SK-N-MC (cell line): ENCODE measurements around the gene LPIN2.

Experiments
- DNase-seq: peaks from one replicate; pipeline ENCODE4 v3.0.0-alpha.2; 2011; ENCODE audit warnings: low read depth, low spot score
- H3K27ac ChIP-seq: fragments of 200-600 bp; sonication (generic); 2 replicates; pipeline ENCODE4 v1.5.1; 2016; ENCODE audit warnings: mixed run types
- H3K36me3 ChIP-seq: fragments of 200-600 bp; sonication (generic); 2 replicates; pipeline ENCODE4 v1.6.1; 2017; ENCODE audit warnings: antibody characterized with exemption, low read length, mixed read lengths; ENCODE audit not compliant: insufficient read depth
- H3K4me3 ChIP-seq: fragments of 200-600 bp; sonication (generic); 2 replicates; pipeline ENCODE4 v1.5.1; 2016
- H3K9ac ChIP-seq: fragments of 200-600 bp; sonication (generic); 2 replicates; pipeline ENCODE4 v1.8.0; 2017; ENCODE audit warnings: mixed run types, mixed read lengths; ENCODE audit not compliant: insufficient read length
- H3K9me3 ChIP-seq: fragments of 200-600 bp; sonication (generic); 2 replicates; pipeline ENCODE4 v1.6.1; 2017; ENCODE audit warnings: low read depth, mild to moderate bottlenecking, antibody characterized with exemption, low read length, moderate library complexity, mixed read lengths
- EZH2 ChIP-seq: fragments of 200-600 bp; sonication (generic); IDR thresholded peaks from one replicate; pipeline ENCODE4 v1.6.1; 2017; ENCODE audit warnings: antibody characterized with exemption
- FOXP2 ChIP-seq: optimal IDR thresholded peaks from 2 replicates; pipeline ENCODE3; 2011; ENCODE audit warnings: mild to moderate bottlenecking, moderate library complexity; ENCODE audit not compliant: insufficient read depth; ENCODE audit errors: extremely low read length, control extremely low read depth
- POLR2AphosphoS5 ChIP-seq: IDR thresholded peaks from 2 replicates; pipeline ENCODE4 v1.6.1; 2012; ENCODE audit warnings: mild to moderate bottlenecking, low read depth, low read length, borderline replicate concordance

LPIN2 gene

DNA sequence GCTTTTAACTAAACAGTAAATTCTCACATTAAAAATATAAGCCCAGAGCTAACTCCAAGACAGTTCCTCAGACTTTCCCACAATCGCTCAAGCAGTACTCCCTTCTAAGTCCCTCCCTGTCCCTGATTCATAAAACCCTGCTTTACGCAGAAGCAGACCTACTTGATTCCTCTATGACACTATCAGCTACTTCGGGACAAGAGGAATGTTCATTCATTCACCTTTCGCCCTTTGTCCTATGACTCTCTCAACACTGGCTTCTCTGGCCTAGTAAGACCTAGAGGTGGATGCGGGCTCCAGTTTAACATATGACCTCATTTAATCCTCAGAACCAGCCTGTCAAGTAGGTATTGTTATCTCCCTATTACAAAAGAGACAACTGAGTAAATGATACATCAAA, 10.2 kb downstream of the LPIN2 start:
- H3K36me3 ChIP-seq: peaks cover 31% of the 10 kb centered on the region
- DNase-seq: no peak

DNA sequence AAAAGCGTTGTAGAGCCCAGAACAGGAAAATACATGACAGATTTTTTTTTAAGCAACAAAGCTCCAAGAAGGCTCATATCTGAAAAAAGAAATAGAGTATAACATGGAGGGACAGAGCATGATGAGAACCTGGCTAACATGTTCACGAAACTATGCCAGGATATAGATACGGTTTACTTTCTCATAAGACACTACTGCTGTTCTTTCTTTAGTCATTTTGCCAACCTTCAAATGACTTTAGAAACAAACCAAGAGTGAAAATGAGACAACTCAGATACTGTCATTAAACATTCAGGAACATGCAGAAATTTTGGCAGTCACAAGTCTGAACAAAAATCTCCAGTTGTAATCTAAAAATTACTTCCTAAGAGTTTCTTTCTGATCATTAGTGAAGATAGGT, 14.3 kb downstream of the LPIN2 start:
- Histone ChIP-seq H3K9ac (no peak overlapping the region), H3K9me3 (no peaks in the 10 kb centered on the region), H3K36me3 (peaks cover 14% of the 10 kb centered on the region), H3K4me3 (no peak overlapping the region), H3K27ac (no peak overlapping the region)
- TF ChIP-seq POLR2AphosphoS5: no peak
- no peak for TF ChIP-seq EZH2
- no peak for TF ChIP-seq FOXP2
- no peak for DNase-seq

More for the DNA sequence above, 10.2 kb downstream of the LPIN2 start:
- H3K9me3 ChIP-seq: 0 out of 2 replicates have a peak, but pooled peaks cover 3% of the 10 kb centered on the region
- H3K9ac ChIP-seq: no peak overlapping the region
- H3K27ac ChIP-seq: no peak overlapping the region
- H3K4me3 ChIP-seq: no peak overlapping the region
- TF ChIP-seq FOXP2 (no peak), EZH2 (no peak), POLR2AphosphoS5 (no peak)

DNA sequence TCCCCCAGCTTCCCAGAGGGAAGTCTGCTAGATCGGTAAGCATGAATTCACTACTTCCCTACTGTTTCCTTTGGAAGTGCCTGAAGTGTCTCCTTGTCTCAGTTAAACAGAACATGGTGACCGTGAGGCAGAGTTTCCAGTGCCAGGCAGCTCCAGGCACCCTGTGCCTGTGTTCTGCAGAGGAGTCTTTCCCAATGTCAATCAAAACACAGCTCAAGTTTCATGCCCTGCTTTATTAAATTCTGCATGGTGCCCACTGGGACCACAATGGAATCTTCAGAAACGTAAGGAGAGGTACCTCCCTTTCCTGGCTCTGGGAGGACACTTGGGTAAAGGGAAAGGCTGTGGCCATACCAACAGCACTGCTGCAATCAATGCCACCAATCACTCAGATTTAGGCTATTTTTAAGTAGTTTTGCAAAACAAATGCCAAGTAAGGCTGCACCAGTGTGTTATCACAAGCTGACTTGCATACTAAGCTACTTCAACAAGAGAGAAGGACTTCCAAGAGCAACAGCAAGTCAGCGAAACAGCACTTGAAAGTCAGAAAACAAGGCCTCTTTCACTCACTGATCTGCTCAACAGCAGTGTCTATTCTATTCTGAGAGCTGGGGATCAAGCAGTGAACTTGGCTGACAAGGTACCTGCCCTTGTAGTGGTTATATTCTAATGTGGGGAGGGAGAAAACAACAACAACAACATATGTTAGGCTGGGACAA, 14.9 kb downstream of the LPIN2 start:
- H3K36me3 ChIP-seq: peaks cover 7% of the 10 kb centered on the region; the same call in 1 of the 2 replicates
- H3K27ac ChIP-seq: no peak overlapping the region
- TF ChIP-seq POLR2AphosphoS5 (no peak), FOXP2 (no peak), EZH2 (no peak)
- DNase-seq: no peak
- no peak overlapping the region for H3K9ac ChIP-seq
- H3K4me3 ChIP-seq: no peak overlapping the region
- H3K9me3 ChIP-seq: no peaks in the 10 kb centered on the region

DNA sequence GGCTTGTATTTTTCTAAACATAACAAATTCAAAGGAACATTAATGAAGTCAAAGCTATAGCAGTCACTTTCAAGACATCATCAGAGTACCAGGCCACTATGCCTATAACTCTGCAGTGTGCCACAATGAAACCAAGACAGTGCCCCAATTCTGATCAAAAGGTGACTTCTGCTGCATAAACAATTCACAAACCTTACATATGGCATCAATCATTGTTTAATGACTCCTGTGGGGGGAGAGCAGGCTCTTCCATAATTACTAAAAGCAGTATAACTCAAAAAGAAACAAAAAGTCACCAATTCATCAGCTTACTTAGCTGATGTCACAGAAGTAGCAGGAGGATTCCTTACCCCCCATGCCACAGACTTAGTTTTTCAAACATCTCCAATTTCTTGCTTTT, 15.5 kb downstream of the LPIN2 start:
- Histone ChIP-seq H3K9ac (no peak overlapping the region), H3K27ac (no peak overlapping the region), H3K9me3 (no peaks in the 10 kb centered on the region), H3K4me3 (no peak overlapping the region), H3K36me3 (peaks cover 2% of the 10 kb centered on the region; the same call in 1 of the 2 replicates)
- DNase-seq: no peak
- TF ChIP-seq FOXP2 (no peak), POLR2AphosphoS5 (no peak), EZH2 (no peak)

DNA sequence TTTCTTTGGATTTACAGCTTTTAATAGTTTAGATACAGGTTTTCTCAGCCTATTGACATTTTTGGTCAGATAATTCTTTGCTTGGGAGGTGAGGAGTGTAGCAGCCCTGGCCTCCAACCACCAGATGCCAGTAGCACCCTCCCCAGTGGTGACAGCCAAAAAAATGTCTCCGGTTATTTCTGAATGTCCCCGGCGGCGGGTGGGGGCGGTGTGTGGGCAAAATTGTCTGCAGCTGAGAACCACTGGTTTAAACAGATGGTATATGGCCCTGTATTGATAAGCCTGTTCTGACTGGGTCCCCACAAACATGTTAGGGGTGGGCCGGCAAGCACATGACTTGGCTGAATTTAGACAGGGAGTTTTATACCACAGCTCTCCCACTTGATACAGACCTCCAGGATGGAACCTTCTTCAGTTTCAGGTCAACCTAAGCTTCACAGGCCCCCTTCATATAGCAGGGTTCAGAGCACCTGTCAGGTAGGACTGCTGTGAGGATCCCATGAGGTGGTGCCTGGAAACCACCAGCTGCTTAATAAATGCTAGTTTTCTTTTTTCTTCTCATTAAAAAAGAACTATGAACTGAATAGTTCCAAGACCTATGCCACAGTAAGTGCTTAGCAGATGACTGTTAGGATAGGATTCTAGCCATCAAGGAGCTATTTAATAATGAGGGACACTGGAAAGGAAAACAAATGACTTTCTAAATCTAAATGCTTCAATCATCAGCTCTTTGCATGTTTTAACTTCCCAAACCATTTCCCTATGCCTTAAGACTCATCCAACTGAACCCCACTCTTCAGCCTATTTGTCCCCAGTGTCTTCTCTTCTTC, 18.1 kb downstream of the LPIN2 start:
- no peak for DNase-seq
- no peak for TF ChIP-seq FOXP2
- no peak for TF ChIP-seq EZH2
- no peak for TF ChIP-seq POLR2AphosphoS5
- Histone ChIP-seq H3K36me3 (0 out of 2 replicates have a peak, but pooled peaks cover 5% of the 10 kb centered on the region), H3K27ac (peak overlapping the region; percentile 30; the same call in 1 of the 2 replicates), H3K9ac (no peak overlapping the region), H3K9me3 (no peaks in the 10 kb centered on the region), H3K4me3 (no peak overlapping the region)

DNA sequence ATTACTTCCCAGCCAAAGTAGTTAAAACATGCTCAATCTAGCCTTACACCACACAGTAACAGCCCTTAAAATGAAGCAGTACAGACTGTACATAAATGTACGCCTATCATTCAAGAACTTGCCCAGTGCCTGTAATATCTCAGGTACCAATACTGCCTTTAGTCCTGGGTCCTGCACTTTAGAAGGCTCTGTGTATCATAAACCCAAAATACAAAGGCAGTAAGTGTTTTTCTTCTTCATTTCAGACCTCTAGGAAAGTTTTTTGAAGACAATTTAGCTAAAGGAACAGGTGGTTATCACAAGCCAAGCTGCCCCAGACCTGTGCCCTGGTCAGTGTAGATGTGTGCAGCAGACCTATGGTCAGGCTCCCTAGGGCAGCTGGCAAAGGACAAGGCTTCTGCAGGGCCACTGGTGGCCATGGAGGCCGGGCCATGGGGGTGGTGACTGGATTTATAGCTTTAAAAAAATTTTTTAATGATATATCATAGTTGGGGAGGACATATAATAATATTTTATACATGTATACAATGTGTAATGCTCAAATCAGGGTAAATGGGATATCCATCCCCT, 18.8 kb downstream of the LPIN2 start:
- no peak for DNase-seq
- Histone ChIP-seq H3K36me3 (0 out of 2 replicates have a peak, but pooled peaks cover 5% of the 10 kb centered on the region), H3K9me3 (no peaks in the 10 kb centered on the region), H3K9ac (no peak overlapping the region), H3K4me3 (no peak overlapping the region), H3K27ac (no peak overlapping the region)
- TF ChIP-seq FOXP2: no peak
- no peak for TF ChIP-seq POLR2AphosphoS5
- no peak for TF ChIP-seq EZH2

DNA sequence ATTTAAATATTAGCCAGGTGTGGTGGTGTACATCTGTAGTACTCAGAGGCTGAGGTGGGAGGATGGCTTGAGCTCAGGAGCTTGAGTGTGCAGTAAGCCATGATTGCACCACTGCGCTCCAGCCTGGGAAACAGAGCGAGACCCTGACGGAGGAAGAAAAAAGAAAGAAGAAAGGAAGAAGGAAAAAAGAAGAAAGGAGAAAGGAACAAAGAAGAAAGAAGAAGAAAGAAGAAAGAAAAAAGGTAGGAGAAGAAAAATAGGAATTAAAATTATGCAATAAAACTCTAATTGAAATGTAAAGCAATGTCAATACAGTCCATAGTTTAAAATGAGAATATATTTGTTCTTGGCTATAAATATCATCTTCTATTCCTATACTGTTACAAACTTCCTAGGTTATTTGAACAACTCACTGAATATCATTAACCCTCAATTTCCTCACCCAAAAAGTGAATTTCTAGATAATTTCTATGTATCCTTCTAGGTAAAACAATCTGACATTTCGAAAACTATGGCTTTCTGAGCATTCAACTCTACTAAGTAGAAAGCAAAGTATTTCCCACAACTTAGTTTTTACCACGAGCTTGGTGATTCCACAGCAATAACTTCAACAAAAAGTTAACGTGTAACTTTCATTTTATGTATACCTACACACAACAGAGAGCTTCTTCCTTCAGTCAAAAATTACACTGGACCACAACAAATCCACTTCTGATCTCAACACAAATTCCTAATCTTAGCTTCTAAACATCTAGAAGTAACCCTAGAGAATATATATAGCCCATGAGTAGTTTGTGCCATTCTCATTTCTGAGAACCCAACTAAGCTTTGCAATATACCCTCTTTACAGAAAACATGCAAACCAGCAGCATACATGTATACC, 19.7 kb downstream of the LPIN2 start:
- H3K27ac ChIP-seq: no peak overlapping the region
- no peaks in the 10 kb centered on the region for H3K9me3 ChIP-seq
- H3K9ac ChIP-seq: no peak overlapping the region
- TF ChIP-seq POLR2AphosphoS5 (no peak), FOXP2 (no peak), EZH2 (no peak)
- 0 out of 2 replicates have a peak, but pooled peaks cover 5% of the 10 kb centered on the region for H3K36me3 ChIP-seq
- no peak for DNase-seq
- H3K4me3 ChIP-seq: no peak overlapping the region
